ENCODE data around the gene FAM149B1.

FAM149B1 gene

DNA sequence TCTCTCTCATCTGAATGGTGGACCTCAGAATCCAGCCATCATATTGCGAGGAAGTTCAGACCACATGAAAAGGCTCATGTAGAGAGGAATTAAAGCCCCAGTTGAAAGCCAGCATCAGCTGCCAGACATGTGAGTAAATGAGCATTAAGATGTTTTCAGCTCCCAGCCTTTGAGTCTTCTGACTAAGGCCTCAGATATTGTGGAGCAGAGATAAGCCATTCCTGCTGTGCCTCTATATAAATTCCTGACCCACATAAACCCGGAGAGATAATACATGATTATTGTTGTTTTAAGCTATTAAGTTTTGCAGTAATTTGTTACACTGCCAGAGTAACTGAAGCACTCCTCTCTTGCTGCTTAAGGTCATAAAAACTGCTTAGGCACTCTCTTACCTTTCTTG is 14.6 kb downstream of the FAM149B1 start:
- no peak for DNase-seq

DNA sequence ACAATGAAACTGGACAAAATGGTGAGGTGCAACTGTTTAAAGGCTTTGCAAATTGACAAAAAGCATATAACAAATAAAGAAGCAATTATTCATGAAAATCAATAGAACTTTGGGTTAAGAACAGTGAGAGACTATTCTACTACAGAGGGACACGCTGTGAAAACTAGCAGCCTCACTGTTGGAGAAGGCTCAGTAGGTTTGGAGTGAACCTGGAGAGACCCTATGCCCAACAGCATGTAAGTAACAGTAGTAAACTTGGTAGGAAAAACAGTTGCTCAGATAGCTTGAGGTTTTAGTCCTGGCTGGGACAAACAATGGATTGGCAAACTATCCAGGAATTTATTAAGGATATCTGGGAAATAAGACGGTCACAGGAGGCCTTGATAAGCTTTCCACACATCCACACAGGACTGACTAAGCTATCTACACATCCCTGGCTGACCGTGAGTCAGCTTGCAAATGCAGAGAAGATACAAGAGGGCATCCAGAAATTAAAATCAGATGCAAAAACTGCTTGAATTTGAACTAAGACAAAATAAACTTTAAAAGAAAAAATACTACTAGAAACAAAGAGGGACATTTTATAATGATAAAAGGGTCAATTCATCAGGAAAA is 15.9 kb downstream of the FAM149B1 start:
- no peak for DNase-seq

DNA sequence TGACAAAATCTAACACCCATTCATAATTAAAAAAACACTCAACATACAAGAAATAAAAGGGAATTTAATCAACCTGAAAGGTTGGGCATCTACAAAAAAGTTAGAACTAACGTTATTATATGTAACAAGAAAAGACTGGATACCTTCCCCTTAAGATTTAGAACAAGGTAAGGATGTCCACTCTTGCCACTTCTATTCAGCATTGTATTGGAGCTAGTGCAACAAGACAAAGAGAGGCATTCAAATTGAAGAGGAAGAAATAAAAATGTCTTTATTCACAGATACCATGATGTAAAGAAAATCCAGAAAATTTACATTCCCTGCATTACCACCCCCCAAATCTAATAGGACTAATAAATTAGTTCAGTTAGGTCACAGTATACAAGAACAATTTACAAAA is 18.3 kb downstream of the FAM149B1 start:
- DNase-seq = no peak

DNA sequence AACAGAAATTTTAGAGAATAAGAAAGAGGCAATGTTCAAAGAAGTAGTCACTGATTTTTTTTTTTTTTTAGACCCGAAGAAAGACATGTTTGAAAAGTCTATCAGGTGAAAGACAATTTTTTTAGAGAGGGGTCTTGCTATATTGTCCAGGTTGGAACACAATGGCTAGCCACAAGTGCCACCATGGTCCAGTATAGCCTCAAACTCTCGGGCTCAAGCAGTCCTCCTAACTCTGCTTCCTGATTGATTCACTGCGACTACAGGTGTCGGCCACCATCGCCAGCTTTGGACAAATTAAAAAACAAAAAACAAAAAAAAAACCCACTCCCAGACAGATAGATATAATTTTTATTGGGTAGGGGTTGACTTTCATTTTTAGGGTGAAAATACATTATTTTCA is 22.3 kb downstream of the FAM149B1 start:
- DNase-seq = no peak

DNA sequence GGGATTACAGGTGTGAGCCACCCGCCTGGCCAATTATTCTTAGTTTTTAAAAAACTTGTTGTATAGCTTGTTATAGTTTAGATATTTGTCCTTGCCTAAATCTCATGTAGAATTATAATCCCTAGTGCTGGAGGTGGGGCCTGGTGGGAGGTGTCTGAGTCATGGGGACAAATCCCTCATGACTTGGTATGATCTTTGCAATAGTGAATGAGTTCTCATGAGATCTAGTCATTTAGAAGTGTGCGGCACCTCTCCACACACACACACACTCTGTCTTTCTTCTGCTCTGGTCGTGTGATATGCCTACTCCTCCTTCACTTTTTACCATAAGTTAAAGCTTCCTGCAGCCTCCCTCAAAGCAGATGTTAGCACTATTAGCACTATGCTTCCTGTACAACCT is 37.2 kb downstream of the FAM149B1 start:
- no peak for DNase-seq

DNA sequence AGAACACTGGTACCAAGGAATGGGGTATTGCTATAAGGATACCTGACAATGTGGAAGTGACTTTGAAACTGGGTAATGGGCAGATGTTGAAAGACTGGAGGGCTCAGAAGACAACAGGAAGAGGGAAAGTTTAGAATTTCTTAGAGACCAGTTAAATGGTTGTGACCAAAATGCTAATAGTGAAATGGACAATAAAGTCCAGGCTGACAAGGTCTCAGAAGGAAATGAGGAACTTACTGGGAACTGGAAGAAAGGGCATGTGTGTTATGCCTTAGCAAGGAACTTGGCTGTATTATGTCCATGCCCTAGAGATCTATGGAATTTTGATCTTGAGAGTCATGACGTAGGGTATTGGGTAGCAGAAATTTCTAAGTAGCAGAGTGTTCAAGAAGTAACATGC is 38.0 kb downstream of the FAM149B1 start:
- no peak for DNase-seq

DNA sequence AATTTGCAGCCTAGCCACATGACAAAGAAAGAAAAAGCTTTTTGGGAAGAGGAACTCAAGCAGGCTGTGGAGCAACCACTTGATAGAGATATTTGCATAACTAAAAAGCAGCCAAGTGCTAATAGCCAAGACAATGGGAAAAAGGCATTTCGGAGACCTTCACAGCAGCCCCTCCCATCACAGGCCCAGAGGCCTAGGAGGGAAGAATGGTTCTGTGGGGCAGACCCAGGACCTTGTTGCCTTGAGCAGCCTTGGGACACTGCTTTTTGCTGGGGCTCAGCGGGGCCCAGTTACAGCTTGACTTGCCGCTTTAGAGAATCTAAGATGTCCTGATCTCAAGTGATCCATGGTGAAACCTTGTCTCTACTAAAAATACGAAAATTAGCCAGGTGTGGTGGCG is 38.5 kb downstream of the FAM149B1 start:
- no peak for DNase-seq

DNA sequence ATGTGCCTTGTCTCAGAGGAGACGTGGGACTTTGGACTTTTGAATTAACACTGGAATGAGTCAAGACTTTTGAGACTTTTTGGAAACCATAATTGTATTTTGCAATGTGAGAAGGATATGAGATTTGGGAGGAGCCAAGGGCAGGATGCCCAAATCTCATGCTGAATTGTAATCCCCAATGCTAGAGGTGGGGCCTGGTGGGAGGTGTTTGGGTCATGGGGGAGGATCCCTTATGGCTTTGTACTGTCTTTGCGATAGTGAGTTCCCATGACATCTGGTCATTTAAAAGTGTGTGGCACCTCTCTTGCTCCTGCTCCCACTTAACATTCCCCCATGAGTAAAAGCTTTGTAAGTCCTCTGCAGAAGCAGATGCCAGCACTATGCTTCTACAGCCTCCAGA is 40.0 kb downstream of the FAM149B1 start:
- DNase-seq = no peak

DNA sequence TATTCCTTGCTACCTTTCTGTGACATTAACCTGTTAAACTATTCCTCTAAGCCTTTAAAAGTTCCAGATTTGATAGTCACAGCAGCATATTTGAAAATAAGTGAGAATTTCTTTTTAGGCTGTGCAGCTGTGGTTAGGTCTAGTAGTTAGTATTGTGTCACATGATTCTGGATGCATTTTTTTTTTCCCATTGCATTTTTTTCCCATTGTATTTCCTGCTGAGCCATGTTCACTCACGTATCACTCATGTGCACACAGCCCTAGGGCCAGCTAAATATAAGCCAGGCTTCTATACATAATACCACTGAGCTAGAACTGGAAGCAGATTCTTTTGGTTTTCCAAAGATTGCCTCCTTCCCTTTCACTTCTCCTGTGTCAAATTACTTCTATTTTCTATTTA is 41.8 kb downstream of the FAM149B1 start:
- DNase-seq = no peak

DNA sequence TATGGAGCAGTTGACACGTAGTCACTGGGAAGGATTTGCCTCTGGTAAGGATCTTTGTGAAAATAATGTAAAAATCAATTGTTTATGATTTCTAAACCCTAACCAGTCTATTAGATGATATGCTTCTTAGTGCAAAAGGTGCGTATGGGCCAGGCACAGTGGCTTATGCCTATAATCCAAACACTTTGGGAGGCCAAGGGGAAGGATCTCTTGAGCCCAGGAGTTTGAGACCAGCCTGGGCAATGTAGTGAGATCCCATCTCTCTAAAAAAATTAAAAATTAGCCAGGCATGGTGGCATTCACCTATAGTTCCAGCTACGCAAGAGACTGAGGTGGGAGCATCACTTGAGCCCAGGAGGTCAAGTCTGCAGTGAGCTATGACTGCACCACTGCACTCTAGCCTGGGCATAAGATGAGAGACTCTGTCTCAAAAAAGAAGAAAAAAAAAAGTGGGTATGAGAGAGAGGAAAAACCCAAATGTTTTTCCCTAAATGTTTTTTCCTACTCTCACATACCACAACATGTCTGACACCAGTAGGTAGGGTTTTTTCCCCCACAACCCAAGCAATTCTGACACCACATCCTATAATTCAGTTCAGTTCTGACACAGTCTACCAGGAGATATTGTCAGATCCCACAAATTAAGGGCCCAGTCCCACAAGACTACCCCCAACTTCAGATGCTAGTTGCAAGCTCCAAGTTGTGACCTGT is 42.6 kb downstream of the FAM149B1 start:
- DNase-seq = no peak

DNA sequence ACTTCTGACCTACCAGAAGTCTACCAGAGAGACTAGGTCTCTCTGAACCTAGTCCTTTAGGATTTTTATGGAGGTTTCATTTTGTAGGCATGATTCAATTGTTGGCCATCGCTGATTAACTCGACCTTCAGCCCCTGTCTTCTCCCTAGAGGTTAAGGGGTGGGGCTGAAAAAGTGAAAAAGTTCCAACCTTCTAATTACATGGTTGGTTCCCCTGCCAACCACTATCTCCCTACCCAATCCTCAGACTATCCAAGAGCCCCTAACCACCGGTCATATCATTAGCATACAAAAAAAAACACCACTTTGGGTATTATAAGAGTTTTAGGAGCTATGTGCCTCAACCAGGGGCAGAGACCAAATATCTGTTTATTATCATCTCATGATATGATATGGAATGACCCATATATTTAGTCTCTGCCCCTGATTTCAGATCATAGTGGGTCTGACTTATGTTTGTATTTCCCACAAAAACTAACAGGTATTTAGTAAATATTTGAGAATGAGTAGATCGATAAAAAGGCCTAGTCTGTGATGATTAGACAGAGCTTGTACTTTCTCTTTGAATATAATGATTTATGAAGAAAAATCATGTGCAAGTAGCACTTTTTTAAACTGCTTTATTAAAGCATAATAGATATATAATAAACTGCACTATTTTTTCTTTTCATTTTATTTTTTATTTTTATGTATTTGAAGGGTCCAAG is 43.3 kb downstream of the FAM149B1 start:
- DNase-seq = no peak

DNA sequence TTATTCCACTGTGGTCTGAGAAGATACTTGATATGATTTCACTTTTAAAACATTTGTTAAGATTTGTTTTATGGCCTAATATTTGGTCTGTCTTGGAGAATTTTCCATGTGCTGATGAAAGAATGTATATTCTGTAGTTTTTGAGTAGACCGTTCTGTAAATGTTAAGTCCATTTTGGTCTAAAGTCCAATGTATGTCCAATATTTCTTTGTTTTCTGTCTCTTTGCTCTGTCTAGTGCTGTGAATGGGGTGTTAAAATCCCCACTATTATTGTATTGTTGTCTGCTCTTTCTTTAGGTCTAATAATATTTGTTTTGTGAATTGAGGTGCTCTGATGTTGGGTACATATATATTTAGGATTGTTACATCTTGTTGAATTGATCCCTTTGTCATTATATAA is 47.8 kb downstream of the FAM149B1 start:
- no peak for DNase-seq

DNA sequence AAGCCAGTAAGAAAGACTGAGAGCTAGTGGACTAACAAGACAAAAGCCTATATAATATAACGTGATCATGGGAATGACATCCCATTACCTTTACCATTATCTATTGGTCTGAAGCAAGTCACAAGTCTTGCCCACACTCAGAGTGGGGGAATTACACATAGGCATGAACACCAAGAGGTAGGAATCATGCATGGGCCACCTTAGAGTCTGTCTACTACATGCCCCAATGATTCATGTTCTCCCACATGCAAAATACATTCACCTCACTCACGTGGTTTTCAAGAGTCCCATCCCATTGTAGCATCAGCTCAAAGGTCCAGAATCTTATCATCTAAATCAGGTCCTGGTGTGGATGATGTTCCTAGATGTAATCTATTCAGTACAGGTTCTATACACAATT is 49.7 kb downstream of the FAM149B1 start:
- DNase-seq = no peak

DNA sequence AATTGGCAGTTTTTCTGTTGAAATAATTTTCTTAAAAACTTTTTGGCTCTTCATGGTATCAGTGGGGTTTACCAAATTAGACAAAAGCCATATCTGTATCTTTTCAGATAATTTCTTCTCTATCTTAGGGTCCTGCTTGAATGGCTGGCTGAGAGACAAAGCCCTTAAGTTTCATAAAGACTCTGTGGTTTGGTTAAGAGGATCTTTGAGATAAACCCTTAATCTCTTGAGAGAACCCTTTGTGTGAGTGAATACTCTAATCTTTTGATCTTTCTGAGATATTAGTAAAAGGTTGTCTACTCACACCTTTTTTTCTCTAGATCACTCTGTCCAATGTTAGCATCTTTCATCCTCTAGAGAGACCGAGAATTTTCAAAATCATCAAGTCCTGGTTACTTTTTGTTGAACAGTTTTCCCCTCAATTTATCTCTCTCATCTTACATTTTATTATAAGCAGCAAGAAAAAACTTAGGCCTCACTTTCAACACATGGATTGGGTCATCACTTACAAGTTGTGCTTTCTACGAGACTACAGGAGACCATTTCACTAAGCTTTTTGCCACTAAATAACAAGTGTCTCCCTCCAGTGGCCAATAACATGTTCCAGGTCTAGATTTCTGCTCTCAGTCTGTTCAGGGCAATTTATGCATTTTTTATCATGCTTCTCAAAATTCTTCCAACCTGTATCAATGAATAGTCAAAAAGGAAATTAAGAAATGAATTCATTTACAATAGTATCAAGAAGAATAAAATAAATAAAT is 50.7 kb downstream of the FAM149B1 start:
- DNase-seq = peak in 1 of 3 experiments; percentile 4

DNA sequence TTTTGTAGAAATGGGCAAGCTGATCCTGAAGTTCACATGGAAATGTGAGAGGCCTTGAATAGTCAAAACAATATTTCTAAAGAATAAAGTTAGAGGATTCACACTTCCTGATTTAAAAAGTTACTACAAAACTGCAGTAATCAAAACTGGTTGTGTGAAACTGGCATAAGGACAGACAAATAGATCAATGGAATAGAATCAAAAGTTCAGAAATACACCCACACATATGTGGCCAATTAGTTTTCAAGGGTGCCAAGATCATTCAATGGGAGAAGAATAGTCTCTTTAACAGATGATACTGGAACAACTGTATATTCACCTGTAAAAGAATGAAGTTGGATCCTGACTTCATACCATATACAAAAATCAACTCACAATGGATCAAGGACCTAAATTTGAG is 51.5 kb downstream of the FAM149B1 start:
- no peak for DNase-seq

DNA sequence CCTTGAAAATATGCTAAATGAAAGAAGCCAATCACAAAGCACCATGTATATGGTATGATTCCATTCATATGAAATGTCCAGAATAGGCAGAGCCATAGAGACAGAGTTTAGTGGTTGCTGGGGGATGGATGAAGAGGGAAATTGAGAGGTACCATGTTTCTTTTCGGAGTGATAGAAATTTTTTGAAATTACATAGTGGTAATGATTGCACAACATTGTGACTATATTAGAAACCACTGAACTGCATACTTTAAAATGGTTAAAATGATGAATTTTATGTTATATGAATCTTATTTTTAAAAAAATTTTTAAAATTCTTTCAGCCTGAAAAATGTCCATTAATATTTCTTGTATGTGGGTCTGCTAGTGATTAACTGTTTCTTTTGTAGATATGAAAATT is 53.1 kb downstream of the FAM149B1 start:
- DNase-seq = no peak

DNA sequence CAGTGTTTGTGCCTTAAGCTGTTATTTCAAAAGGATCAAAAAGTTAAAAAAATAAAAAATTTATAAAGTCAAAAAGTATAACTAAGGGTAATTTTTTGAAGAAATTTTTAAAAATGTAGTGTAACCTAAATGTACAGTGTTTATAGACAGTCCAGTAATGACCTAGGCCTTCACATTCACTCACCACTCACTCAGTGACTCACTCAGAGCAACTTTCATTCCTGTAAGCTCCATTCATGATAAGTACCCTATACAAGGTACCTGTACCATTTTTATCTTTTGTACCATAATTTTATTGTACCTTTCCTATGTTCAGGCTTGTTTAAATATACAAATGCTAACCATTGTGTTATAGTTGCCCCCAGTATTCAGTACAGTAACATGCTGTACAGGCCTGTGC is 57.6 kb downstream of the FAM149B1 start:
- no peak for DNase-seq

DNA sequence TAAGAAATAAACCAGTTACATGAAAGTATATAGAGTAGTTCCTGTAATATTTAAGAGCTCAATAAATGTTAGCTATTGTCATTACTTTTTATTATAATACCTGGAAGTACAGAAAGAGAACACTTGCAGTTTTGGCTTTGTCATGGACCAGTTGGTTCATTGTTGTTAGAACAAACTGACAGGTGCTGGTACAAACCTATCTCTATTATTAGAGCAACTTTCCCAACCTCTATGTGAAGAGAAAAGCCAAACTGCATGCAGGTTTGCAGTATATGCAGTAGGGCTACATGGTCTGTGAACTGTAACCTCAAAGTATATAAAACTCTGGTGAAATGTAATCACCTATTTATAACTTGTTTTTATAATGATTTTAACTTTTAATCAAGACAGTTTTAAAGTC is 58.7 kb downstream of the FAM149B1 start:
- no peak for DNase-seq

DNA sequence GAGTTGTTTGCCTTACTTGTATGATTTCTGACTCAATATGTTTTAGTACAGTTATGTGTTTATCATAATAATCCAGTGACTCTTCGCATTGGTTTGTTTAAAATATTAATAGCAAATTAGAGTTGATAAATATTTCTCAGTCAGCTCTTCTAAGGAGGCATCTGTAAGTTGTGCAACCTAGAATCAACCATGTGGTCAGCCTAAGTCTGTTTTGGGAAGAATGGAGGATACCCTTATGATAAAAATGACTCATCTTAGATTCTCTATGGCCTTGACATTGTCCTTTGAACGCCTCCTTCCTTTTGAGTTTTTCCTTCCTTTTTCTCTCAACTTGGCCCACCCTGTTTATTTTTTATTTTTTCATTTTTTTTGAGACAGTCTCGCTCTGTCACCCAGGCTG is 60.3 kb downstream of the FAM149B1 start:
- no peak for DNase-seq

DNA sequence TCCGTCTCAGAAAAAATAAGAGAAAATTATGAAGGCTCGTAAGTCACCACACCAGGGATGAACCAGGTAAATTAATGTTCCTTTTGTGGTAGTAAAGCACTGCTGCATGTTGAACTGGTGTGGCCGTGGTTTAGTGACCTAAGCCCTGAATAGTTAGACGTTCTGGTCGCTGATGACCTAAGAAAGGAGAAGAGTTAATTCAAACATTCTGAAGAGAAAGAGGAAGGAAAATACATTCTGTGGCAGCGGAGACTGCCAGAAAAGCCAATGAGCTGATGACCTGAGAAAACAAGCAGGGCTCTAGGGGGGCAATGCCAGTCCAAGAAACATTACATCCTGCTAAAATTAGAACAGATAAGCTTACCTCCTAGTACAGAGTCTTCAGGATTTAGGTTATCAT is 61.6 kb downstream of the FAM149B1 start:
- DNase-seq = no peak

DNA sequence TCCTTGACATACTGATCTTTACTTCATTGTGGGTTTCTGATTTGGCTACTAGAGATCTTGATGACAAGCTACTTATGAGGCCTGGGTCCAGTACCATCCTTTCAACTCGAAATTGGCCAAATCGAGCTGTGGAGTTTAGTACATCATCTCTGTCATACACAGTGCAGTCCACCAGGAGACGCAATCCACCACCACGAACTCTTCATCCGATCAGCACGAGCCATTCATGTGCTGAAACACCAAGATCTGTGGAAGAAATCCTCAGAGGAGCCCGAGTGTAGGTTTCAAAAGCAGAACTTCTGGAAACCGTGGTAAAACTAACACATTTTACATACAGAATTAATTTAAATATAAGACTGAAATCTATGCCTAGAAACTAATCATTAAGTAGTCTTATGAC is 65.0 kb downstream of the FAM149B1 start:
- no peak for DNase-seq

DNA sequence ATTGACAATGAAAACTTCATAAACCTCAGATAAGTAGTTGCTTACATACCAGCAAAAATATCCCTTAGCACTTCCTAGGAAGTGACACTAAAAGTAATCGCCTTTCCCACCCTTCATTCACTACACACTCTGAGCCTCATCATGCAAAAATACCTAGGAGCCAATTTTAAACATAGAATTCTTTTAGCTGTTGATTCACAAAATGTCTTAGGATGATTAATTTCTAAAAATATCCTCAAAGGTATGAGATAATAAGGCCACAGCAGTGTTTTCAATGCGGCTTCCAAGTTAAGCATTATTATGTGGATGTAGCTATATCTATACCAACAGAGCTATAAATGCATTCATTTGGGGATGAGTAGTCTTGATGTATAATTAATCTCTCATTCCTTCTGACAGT is 66.0 kb downstream of the FAM149B1 start:
- no peak for DNase-seq

DNA sequence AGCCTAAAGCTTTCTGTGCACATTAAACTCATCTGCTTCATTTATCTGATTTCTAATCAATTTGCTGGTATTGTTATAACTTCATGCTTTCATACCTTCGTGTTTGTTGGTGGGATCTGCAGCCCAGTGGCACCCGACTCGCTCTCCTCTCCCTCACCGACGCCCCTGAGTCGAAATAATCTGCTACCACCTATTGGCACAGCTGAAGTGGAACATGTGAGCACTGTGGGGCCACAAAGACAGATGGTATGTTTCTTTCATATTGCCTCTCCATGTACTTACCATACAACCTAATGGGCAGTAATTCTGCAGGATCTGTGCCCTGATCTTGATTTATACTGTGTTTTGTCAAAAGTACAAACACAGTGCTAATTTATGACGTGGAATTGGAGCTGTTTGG is 66.8 kb downstream of the FAM149B1 start:
- DNase-seq = no peak

Measured in NCI-H1417 (cell line).